DOHH2 (cell line): ENCODE results near the gene EHD4.

Experiments used
- H3F3A ChIP-seq: fragments of 200-600 bp; sonication (generic), shearing (Covaris generic); 2 replicates; pipeline ENCODE4 v1.6.0; 2016; ENCODE audit warnings: antibody characterized with exemption, mild to moderate bottlenecking; ENCODE audit not compliant: control insufficient read depth, insufficient read depth
- H3K27ac ChIP-seq: fragments of 200-600 bp; sonication (generic); 2 replicates; pipeline ENCODE4 v1.5.1; 2014; ENCODE audit warnings: low read depth, mild to moderate bottlenecking, low read length, moderate library complexity
- H3K27me3 ChIP-seq: fragments of 200-600 bp; sonication (generic); 2 replicates; pipeline ENCODE4 v1.6.1; 2014; ENCODE audit warnings: mild to moderate bottlenecking, low read length, mixed read lengths; ENCODE audit not compliant: control insufficient read depth
- H3K36me3 ChIP-seq: fragments of 200-600 bp; sonication (generic); 2 replicates; pipeline ENCODE4 v1.6.1; 2014; ENCODE audit warnings: mild to moderate bottlenecking, low read length, moderate library complexity, mixed read lengths; ENCODE audit not compliant: control insufficient read depth
- H3K4me1 ChIP-seq: fragments of 200-600 bp; sonication (generic); 2 replicates; pipeline ENCODE4 v1.6.1; 2014; ENCODE audit warnings: mild to moderate bottlenecking, low read length, mixed read lengths; ENCODE audit not compliant: control insufficient read depth
- H3K4me2 ChIP-seq: fragments of 200-600 bp; sonication (generic); 2 replicates; pipeline ENCODE4 v1.6.0; 2014; ENCODE audit warnings: mild to moderate bottlenecking, low read length, moderate library complexity
- H3K4me3 ChIP-seq: fragments of 200-600 bp; sonication (generic); 2 replicates; pipeline ENCODE4 v1.5.1; 2014; ENCODE audit warnings: mild to moderate bottlenecking, low read length, mixed read lengths
- H3K79me2 ChIP-seq: fragments of 200-600 bp; sonication (generic); 2 replicates; pipeline ENCODE4 v1.6.1; 2014; ENCODE audit warnings: mild to moderate bottlenecking, low read length, mixed read lengths; ENCODE audit not compliant: control insufficient read depth
- H3K9me2 ChIP-seq: fragments of 200-600 bp; sonication (generic); replicated peaks from 2 replicates; pipeline ENCODE4 v1.6.1; 2014; ENCODE audit warnings: mild to moderate bottlenecking, low read length, mixed read lengths; ENCODE audit not compliant: control insufficient read depth
- H3K9me3 ChIP-seq: fragments of 200-600 bp; sonication (generic); 2 replicates; pipeline ENCODE4 v1.6.1; 2014; ENCODE audit warnings: antibody characterized with exemption, low read length, mixed read lengths; ENCODE audit not compliant: control insufficient read depth, insufficient read depth
- H4K20me1 ChIP-seq: fragments of 200-600 bp; sonication (generic); 2 replicates; pipeline ENCODE4 v1.6.0; 2014; ENCODE audit warnings: low read depth, mild to moderate bottlenecking, antibody characterized with exemption, low read length, moderate library complexity; ENCODE audit not compliant: control insufficient read depth, insufficient read depth
- CTCF ChIP-seq: fragments of 200-600 bp; sonication (generic); IDR thresholded peaks from one replicate; pipeline ENCODE4 v1.5.1; 2014; ENCODE audit warnings: antibody characterized with exemption, mild to moderate bottlenecking, low read depth, low read length; ENCODE audit not compliant: poor library complexity, severe bottlenecking
- EZH2phosphoT487 ChIP-seq: fragments of 200-600 bp; sonication (generic); IDR thresholded peaks from 2 replicates; pipeline ENCODE4 v1.6.1; 2017; ENCODE audit warnings: borderline replicate concordance, mild to moderate bottlenecking, antibody characterized with exemption, low read length, moderate library complexity, mixed read lengths

EHD4 gene

GRCh38 chr15:41980654-41981323 is 8.4 kb upstream of the EHD4 start:
- no peak for TF ChIP-seq EZH2phosphoT487
- TF ChIP-seq CTCF = no peak

GRCh38 chr15:41979493-41980266 is 7.3 kb upstream of the EHD4 start:
- H4K20me1 ChIP-seq = no peaks in the 10 kb centered on the region
- TF ChIP-seq CTCF = no peak
- TF ChIP-seq EZH2phosphoT487 = no peak
- no peak overlapping the region for H3K4me3 ChIP-seq
- H3K9me3 ChIP-seq = no peaks in the 10 kb centered on the region
- H3F3A ChIP-seq = no peaks in the 10 kb centered on the region
- H3K79me2 ChIP-seq = no peaks in the 10 kb centered on the region
- H3K36me3 ChIP-seq = no peaks in the 10 kb centered on the region
- H3K4me1 ChIP-seq = peaks cover 3% of the 10 kb centered on the region; the same call in 1 of the 2 replicates
- H3K27ac ChIP-seq = no peak overlapping the region
- peaks cover 31% of the 10 kb centered on the region for H3K27me3 ChIP-seq
- H3K9me2 ChIP-seq = no peaks in the 10 kb centered on the region
- no peak overlapping the region for H3K4me2 ChIP-seq

More at GRCh38 chr15:41980654-41981323, 8.4 kb upstream of the EHD4 start:
- Histone ChIP-seq H3K4me2 (no peak overlapping the region), H3K79me2 (no peaks in the 10 kb centered on the region), H3K27ac (no peak overlapping the region), H3K9me3 (no peaks in the 10 kb centered on the region), H3K4me3 (no peak overlapping the region), H3K27me3 (peaks cover 26% of the 10 kb centered on the region), H3K4me1 (peaks cover 3% of the 10 kb centered on the region; the same call in 1 of the 2 replicates), H4K20me1 (no peaks in the 10 kb centered on the region), H3K36me3 (no peaks in the 10 kb centered on the region), H3F3A (no peaks in the 10 kb centered on the region), H3K9me2 (no peaks in the 10 kb centered on the region)

- no peak overlapping the region for H3K27ac ChIP-seq
- H3F3A ChIP-seq = no peaks in the 10 kb centered on the region
- TF ChIP-seq EZH2phosphoT487 = no peak
- TF ChIP-seq CTCF = no peak
- H3K36me3 ChIP-seq = no peaks in the 10 kb centered on the region
- no peaks in the 10 kb centered on the region for H3K9me3 ChIP-seq
- no peak overlapping the region for H3K4me2 ChIP-seq
- no peaks in the 10 kb centered on the region for H4K20me1 ChIP-seq
- no peak overlapping the region for H3K4me3 ChIP-seq
- H3K79me2 ChIP-seq = no peaks in the 10 kb centered on the region
- peaks cover 3% of the 10 kb centered on the region; the same call in 1 of the 2 replicates for H3K4me1 ChIP-seq
- H3K27me3 ChIP-seq = peaks cover 38% of the 10 kb centered on the region
- H3K9me2 ChIP-seq = no peaks in the 10 kb centered on the region
These were observed 6.2 kb upstream of the EHD4 start for GRCh38 chr15:41978534-41978933.
